ENCODE data around the gene ZFYVE28. TPM values are rescaled to one million over a fixed set of nuclear protein-coding genes. Genes with fewer than 3 reads are reported as not detected.

The ZFYVE28 gene
- total and polyA plus RNA-seq, 9 donors = 1.3 to 12.1 (median 8.6) TPM

DNA sequence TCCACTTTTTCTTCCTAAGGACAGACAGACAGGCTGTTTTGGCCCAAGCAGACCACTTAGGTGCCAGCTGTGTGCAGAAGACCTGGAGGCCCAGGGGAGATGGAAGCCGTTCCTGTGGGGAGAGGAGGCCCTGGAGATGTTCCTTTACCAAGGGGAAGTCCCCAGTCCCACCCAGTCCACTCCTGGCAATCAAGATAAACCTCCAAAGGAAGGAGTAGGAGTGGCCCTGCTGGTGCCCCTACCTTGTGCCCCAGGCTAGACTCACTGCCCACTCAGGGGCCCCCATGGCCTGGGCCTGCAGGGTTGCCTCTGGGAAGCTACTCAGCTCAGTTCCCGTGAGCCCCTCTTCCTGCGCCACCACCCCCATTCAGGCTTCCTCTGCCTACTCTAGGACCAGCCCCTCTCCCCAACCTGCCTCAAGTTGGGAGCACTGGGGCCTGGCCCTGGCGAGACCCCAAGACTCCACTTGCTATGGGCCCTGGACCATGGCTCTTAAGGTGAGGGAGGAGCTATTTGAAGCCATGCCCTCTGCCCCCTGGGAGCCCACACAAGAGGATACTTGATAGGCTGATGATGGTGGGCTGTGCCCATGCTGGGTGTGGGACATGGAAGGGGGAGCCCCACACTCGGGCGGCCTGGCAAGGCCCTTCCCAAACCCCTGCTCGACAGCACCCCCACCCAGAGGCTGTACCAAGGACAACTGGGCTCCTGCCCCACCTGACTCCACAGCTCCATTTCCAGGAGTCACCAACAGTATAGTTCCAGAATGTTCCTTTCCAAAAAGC is 25.7 kb upstream of the ZFYVE28 start:
- no peaks in the 10 kb centered on the region for H3K9me3 ChIP-seq
- H3K36me3 ChIP-seq = no peaks in the 10 kb centered on the region
- TF ChIP-seq POLR2A (IDR thresholded peaks at IDR 0.05) (no peak), EP300 (IDR thresholded peaks at IDR 0.05) (no peak)
- TF ChIP-seq, protein P1, sequence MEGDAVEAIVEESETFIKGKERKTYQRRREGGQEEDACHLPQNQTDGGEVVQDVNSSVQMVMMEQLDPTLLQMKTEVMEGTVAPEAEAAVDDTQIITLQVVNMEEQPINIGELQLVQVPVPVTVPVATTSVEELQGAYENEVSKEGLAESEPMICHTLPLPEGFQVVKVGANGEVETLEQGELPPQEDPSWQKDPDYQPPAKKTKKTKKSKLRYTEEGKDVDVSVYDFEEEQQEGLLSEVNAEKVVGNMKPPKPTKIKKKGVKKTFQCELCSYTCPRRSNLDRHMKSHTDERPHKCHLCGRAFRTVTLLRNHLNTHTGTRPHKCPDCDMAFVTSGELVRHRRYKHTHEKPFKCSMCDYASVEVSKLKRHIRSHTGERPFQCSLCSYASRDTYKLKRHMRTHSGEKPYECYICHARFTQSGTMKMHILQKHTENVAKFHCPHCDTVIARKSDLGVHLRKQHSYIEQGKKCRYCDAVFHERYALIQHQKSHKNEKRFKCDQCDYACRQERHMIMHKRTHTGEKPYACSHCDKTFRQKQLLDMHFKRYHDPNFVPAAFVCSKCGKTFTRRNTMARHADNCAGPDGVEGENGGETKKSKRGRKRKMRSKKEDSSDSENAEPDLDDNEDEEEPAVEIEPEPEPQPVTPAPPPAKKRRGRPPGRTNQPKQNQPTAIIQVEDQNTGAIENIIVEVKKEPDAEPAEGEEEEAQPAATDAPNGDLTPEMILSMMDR (IDR thresholded peaks at IDR 0.05) = no peak
- intact Hi-C loops (cut with DNase I) = loop anchor here in 2 of 4 donors (5.0 to 10.0 kb wide), 2 partner anchors 227 to 229 kb away; no protein-coding TSS in a partner anchor
- H3K27ac ChIP-seq = no peak overlapping the region
- 90 to 95% (median 93%) methylated on average over 7 of the region's 7 CpGs for WGBS, 3 donors
- no peak overlapping the region for H3K4me3 ChIP-seq
- H3K27me3 ChIP-seq = no peaks in the 10 kb centered on the region
- no peak for DNase-seq
- no peaks in the 10 kb centered on the region for H3K4me1 ChIP-seq (ENCODE audit: insufficient read depth)

DNA sequence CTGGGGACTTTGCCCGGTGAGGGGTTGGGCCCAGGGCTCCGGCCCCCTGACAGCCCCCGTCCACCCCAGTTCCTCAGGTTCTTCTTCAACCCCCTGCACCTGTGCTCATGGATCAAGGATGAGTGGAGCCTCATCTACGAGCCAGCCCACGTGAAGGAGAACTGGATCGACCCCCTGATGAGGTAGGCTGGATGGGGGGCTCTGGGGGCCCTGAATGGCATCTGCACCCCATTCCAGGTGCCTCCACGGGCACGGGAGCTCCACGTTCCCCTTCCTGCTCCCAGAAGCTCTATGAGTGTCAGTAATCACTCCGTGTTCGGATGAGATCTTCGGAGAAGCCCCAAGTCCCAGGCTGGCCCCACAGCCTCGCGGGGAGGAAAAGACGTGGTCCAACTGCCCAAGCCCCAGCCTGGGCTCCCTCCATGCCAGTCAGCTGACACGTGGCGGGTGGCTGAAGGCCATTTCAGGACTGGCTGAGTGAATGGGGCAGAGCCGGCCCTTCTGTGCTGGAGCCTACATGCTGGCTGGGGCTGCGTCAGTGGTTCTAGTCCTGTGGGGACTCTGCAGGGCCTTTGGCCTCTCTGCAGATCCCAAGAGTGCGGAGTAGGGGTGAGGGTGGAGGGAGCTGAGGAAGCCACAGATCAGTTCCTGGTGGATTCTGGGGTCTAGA is 24.8 kb upstream of the ZFYVE28 start:
- Histone ChIP-seq H3K27me3 (no peaks in the 10 kb centered on the region), H3K4me3 (no peak overlapping the region), H3K9me3 (no peaks in the 10 kb centered on the region), H3K36me3 (no peaks in the 10 kb centered on the region), H3K27ac (no peak overlapping the region), H3K4me1 (ENCODE audit: insufficient read depth) (no peaks in the 10 kb centered on the region)
- no peak for DNase-seq
- TF ChIP-seq EP300 (IDR thresholded peaks at IDR 0.05) = no peak
- TF ChIP-seq, protein P1 (IDR thresholded peaks at IDR 0.05) = no peak
- no peak for TF ChIP-seq POLR2A (IDR thresholded peaks at IDR 0.05)
- 85 to 89% (median 87%) methylated on average over 20 of the region's 20 CpGs for WGBS, 3 donors
- intact Hi-C loops (cut with DNase I) = loop anchor here in 2 of 4 donors (5.0 to 10.0 kb wide), 2 partner anchors 226 to 228 kb away; no protein-coding TSS in a partner anchor

DNA sequence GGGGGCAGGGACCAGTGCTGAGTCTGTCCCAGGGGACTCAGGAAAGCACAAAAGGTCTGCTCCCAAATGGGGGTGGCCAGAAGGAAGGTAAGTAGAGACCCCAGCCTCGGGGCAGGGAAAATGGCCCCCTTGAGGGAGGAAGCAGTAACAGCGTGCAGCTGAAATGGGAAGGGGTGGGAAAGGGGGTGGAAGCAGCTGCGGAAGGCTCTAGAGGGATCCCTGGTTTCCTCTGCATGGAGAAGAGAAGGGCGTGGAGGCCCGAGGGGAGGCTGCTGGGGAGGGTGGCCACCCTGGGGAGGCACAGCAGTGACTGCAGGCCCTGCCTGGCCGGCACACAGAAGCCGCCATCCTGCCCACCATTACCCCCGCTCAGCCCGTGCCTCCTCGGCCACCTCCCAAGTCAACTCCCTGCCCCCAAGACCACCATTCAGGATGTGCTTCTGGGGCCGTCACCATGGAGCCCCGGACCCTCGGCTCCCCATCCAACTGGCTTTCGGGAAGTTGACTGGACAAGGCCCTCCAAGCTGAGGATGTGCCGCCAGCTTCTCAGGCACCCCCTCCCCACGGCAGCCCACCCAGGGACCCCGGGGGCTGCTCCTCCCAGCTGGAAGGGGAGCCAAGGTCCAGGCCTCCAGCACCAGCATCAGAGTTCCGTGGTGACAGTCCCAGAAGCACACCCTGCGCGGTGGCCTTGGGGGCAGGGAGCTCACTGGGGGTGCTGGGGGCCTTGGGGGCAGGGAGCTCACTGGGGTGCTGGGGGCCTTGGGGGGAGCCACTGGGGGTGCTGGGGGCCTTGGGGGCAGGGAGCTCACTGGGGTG is 23.9 kb upstream of the ZFYVE28 start:
- TF ChIP-seq, protein P1 (IDR thresholded peaks at IDR 0.05) = no peak
- TF ChIP-seq POLR2A (IDR thresholded peaks at IDR 0.05) (no peak), EP300 (IDR thresholded peaks at IDR 0.05) (no peak)

More for the DNA sequence above, 23.9 kb upstream of the ZFYVE28 start:
- no peaks in the 10 kb centered on the region for H3K36me3 ChIP-seq
- H3K27me3 ChIP-seq = no peaks in the 10 kb centered on the region
- H3K4me1 ChIP-seq (ENCODE audit: insufficient read depth) = no peaks in the 10 kb centered on the region
- intact Hi-C loops (cut with DNase I) = loop anchor here in 2 of 4 donors (5.0 to 10.0 kb wide), 2 partner anchors 225 to 228 kb away; no protein-coding TSS in a partner anchor
- no peak overlapping the region for H3K27ac ChIP-seq
- H3K4me3 ChIP-seq = no peak overlapping the region
- H3K9me3 ChIP-seq = no peaks in the 10 kb centered on the region
- DNase-seq = no peak
- 71 to 73% (median 72%) methylated on average over 16 to 20 of the region's 20 CpGs for WGBS, 3 donors

Measured in ovary (tissue), 9 donors.